IPS-11a (cell line): ENCODE results near the gene EPHA7.

Source experiments
- H3K4me3 ChIP-seq: one replicate; pipeline ENCODE4 v1.5.1; 2013; ENCODE audit warnings: low read depth, low read length, control low read depth

Gene EPHA7

GRCh38 chr6:93259332-93259731 is 160.0 kb downstream of the EPHA7 start:
- no peak overlapping the region for H3K4me3 ChIP-seq

GRCh38 chr6:93252930-93253329 is 166.4 kb downstream of the EPHA7 start:
- H3K4me3 ChIP-seq = no peak overlapping the region

- H3K4me3 ChIP-seq = no peak overlapping the region
Measured at GRCh38 chr6:93248631-93249030, 170.7 kb downstream of the EPHA7 start.

GRCh38 chr6:93243231-93243778 is 176.1 kb downstream of the EPHA7 start:
- H3K4me3 ChIP-seq = no peak overlapping the region

GRCh38 chr6:93242049-93242448 is 177.3 kb downstream of the EPHA7 start:
- H3K4me3 ChIP-seq = no peak overlapping the region

GRCh38 chr6:93238632-93239031 is 180.7 kb downstream of the EPHA7 start:
- no peak overlapping the region for H3K4me3 ChIP-seq

- H3K4me3 ChIP-seq = no peak overlapping the region
Measured at GRCh38 chr6:93235775-93236174, 183.6 kb downstream of the EPHA7 start.

GRCh38 chr6:93226822-93227221 is 192.5 kb downstream of the EPHA7 start:
- no peak overlapping the region for H3K4me3 ChIP-seq

- no peak overlapping the region for H3K4me3 ChIP-seq
Measured at GRCh38 chr6:93222071-93222851, 197.1 kb downstream of the EPHA7 start.

- no peak overlapping the region for H3K4me3 ChIP-seq
Measured at GRCh38 chr6:93219447-93219846, 199.9 kb downstream of the EPHA7 start.

GRCh38 chr6:93218096-93218495 is 201.3 kb downstream of the EPHA7 start:
- H3K4me3 ChIP-seq = no peak overlapping the region

GRCh38 chr6:93213028-93213427 is 206.3 kb downstream of the EPHA7 start:
- H3K4me3 ChIP-seq = no peak overlapping the region

- no peak overlapping the region for H3K4me3 ChIP-seq
Measured at GRCh38 chr6:93210908-93211307, 208.5 kb downstream of the EPHA7 start.

GRCh38 chr6:93209358-93209757 is 210.0 kb downstream of the EPHA7 start:
- H3K4me3 ChIP-seq = no peak overlapping the region

GRCh38 chr6:93196406-93196970 is 222.9 kb downstream of the EPHA7 start:
- H3K4me3 ChIP-seq = no peak overlapping the region

- no peak overlapping the region for H3K4me3 ChIP-seq
Measured at GRCh38 chr6:93194480-93194879, 224.9 kb downstream of the EPHA7 start.

GRCh38 chr6:93193868-93194267 is 225.5 kb downstream of the EPHA7 start:
- no peak overlapping the region for H3K4me3 ChIP-seq
